GM13976 (cell line): ENCODE measurements around the gene FAM43B.

Source experiments
- DNase-seq: peaks from one replicate; pipeline ENCODE4 v3.0.0; 2012; ENCODE audit warnings: low spot score
- CTCF ChIP-seq: IDR thresholded peaks from 2 replicates; pipeline ENCODE4 v1.5.1; 2012; ENCODE audit warnings: borderline replicate concordance, mild to moderate bottlenecking; ENCODE audit not compliant: insufficient read depth; ENCODE audit errors: extremely low read depth, missing control alignments, control extremely low read depth
- in situ Hi-C: fragments of 300-500 bp; cut with MboI; formaldehyde crosslinking; loops from one replicate; pipeline ENCODE4 v1.12.0; 2022; ENCODE audit warnings: low sequenced_read_pairs, mixed read lengths, inconsistent platforms; ENCODE audit not compliant: unreplicated experiment

Gene FAM43B

GRCh38 chr1:20552728-20553445 lies 514 bp downstream of the FAM43B start:
- in situ Hi-C loops, result no loop called here
- DNase-seq, result no peak
- no peak for TF ChIP-seq CTCF

- in situ Hi-C loops, result no loop called here
- no peak for DNase-seq
- TF ChIP-seq CTCF, result no peak
Measured at GRCh38 chr1:20555025-20555757, 2.8 kb downstream of the FAM43B start.

GRCh38 chr1:20555758-20556120 lies 3.4 kb downstream of the FAM43B start:
- no peak for TF ChIP-seq CTCF
- in situ Hi-C loops, result no loop called here
- no peak for DNase-seq

- DNase-seq, result no peak
- in situ Hi-C loops, result no loop called here
- no peak for TF ChIP-seq CTCF
Measured at GRCh38 chr1:20558191-20558590, 5.8 kb downstream of the FAM43B start.

- in situ Hi-C loops, result no loop called here
- no peak for DNase-seq
- TF ChIP-seq CTCF, result no peak
Measured at GRCh38 chr1:20560966-20561365, 8.6 kb downstream of the FAM43B start.

GRCh38 chr1:20565234-20565633 lies 12.9 kb downstream of the FAM43B start:
- in situ Hi-C loops, result no loop called here
- DNase-seq, result no peak
- no peak for TF ChIP-seq CTCF
